H1 (cell line): ENCODE data around the gene KRTAP10-7. TPM values are rescaled to one million over a fixed set of nuclear protein-coding genes. Genes with fewer than 3 reads are reported as not detected.

Experiments used
- CTCF ChIA-PET: fragments of 300-600 bp; sonication (Branson Sonifier 250); formaldehyde crosslinking; loops from one replicate; lab custom pipeline; 2021; ENCODE audit not compliant: partially characterized antibody; lab: Charles Lee
- POLR2A ChIA-PET: fragments of 300-600 bp; sonication (Branson Sonifier 250); formaldehyde crosslinking; loops from one replicate; lab custom pipeline; 2021; ENCODE audit warnings: inconsistent platforms; ENCODE audit not compliant: partially characterized antibody; lab: Charles Lee
- DNase-seq, 2 experiments: peaks; one replicate each; pipeline versions ENCODE4 v3.0.0 to v3.0.0-alpha.2; 2010 to 2022; ENCODE audit warnings: low spot score in 2 of 2, low read depth in 1 of 2, mixed read lengths in 1 of 2
- FAIRE-seq: peaks from 2 replicates; lab custom pipeline; 2011; peaks lifted over from hg19 to GRCh38; lab: Jason Lieb, UNC
- H2AFZ ChIP-seq: 2 replicates; pipeline ENCODE4 v1.8.1; 2012; ENCODE audit warnings: low read length, inconsistent platforms
- H2AK5ac ChIP-seq: 2 replicates; pipeline ENCODE4 v1.6.1; 2013; ENCODE audit warnings: low read depth, low read length
- H2BK120ac ChIP-seq: replicated peaks from 2 replicates; pipeline ENCODE3; 2013; ENCODE audit warnings: low read depth, low read length, inconsistent platforms
- H2BK12ac ChIP-seq: 2 replicates; pipeline ENCODE4 v1.6.1; 2013; ENCODE audit warnings: low read depth, low read length
- H2BK15ac ChIP-seq: 2 replicates; pipeline ENCODE4 v1.6.1; 2013; ENCODE audit warnings: low read length
- H2BK20ac ChIP-seq: 2 replicates; pipeline ENCODE4 v1.6.1; 2013; ENCODE audit warnings: low read length
- H2BK5ac ChIP-seq: 2 replicates; pipeline ENCODE4 v1.6.1; 2013; ENCODE audit warnings: low read depth, low read length
- H3K14ac ChIP-seq: 2 replicates; pipeline ENCODE4 v1.6.1; 2013; ENCODE audit warnings: inconsistent platforms; ENCODE audit not compliant: insufficient read length
- H3K18ac ChIP-seq: 2 replicates; pipeline ENCODE4 v1.6.1; 2013; ENCODE audit warnings: low read length; ENCODE audit errors: extremely low read depth
- H3K23ac ChIP-seq: 2 replicates; pipeline ENCODE4 v1.6.1; 2013; ENCODE audit warnings: inconsistent platforms; ENCODE audit not compliant: insufficient read length
- H3K23me2 ChIP-seq: 2 replicates; pipeline ENCODE4 v1.6.1; 2013; ENCODE audit warnings: low read depth, low read length
- H3K27ac ChIP-seq: 2 replicates; pipeline ENCODE4 v1.6.1; 2011; ENCODE audit warnings: low read depth, low read length, inconsistent platforms
- H3K27me3 ChIP-seq, 4 experiments: replicated peaks in 1 of 4; 1 replicate in 1 of 4; 2 replicates in 3 of 4; pipeline versions ENCODE4 v1.6.1 to v1.8.1; 2011 to 2013; ENCODE audit warnings: low read length in 3 of 4, mild to moderate bottlenecking in 3 of 4, inconsistent platforms in 2 of 4, mixed read lengths in 2 of 4, moderate library complexity in 1 of 4; ENCODE audit not compliant: control insufficient read depth in 3 of 4, insufficient read depth in 3 of 4; ENCODE audit errors: extremely low read depth in 1 of 4
- H3K36me3 ChIP-seq, 4 experiments: 2 replicates each; pipeline versions ENCODE4 v1.6.1 to v1.8.1; 2011 to 2013; ENCODE audit warnings: mild to moderate bottlenecking in 4 of 4, low read length in 3 of 4, moderate library complexity in 2 of 4, control low read depth in 1 of 4, inconsistent platforms in 1 of 4; ENCODE audit not compliant: insufficient read depth in 4 of 4, control insufficient read depth in 2 of 4
- H3K4ac ChIP-seq: replicated peaks from 2 replicates; pipeline ENCODE3; 2013; ENCODE audit warnings: low read length, low read depth, mixed read lengths, inconsistent platforms; ENCODE audit not compliant: insufficient read length
- H3K4me1 ChIP-seq, 4 experiments: replicated peaks in 1 of 4; 1 replicate in 1 of 4; 2 replicates in 3 of 4; pipeline versions ENCODE4 v1.6.1 to v1.8.1; 2011 to 2013; ENCODE audit warnings: low read length in 3 of 4, inconsistent platforms in 2 of 4, mixed read lengths in 1 of 4; ENCODE audit not compliant: insufficient read depth in 4 of 4, control insufficient read depth in 3 of 4
- H3K4me2 ChIP-seq, 2 experiments: 2 replicates each; pipeline versions ENCODE4 v1.6.1 to v1.8.1; 2011 to 2013; ENCODE audit warnings: low read depth in 2 of 2, low read length in 2 of 2, control low read depth in 1 of 2, inconsistent platforms in 1 of 2, mild to moderate bottlenecking in 1 of 2; ENCODE audit not compliant: insufficient read depth in 1 of 2
- H3K4me3 ChIP-seq, 4 experiments: fragments of 200-600, 300-600 bp in 1 of 4; sonication (generic), shearing (Covaris generic), sonication (Bioruptor Twin) in 1 of 4; 2 replicates each; pipeline versions ENCODE4 v1.5.1 to v1.8.1; 2011 to 2016; ENCODE audit warnings: low read length in 4 of 4, low read depth in 3 of 4, control low read depth in 2 of 4, inconsistent platforms in 2 of 4, mild to moderate bottlenecking in 2 of 4, mixed read lengths in 1 of 4, moderate library complexity in 1 of 4; ENCODE audit not compliant: insufficient read depth in 2 of 4; ENCODE audit errors: extremely low read depth in 1 of 4
- H3K56ac ChIP-seq: replicated peaks from 2 replicates; pipeline ENCODE3; 2013; ENCODE audit warnings: low read depth, mild to moderate bottlenecking, mixed read lengths, low read length, inconsistent platforms; ENCODE audit not compliant: insufficient read length
- H3K79me1 ChIP-seq: 2 replicates; pipeline ENCODE4 v1.6.1; 2013; ENCODE audit warnings: low read depth, low read length, control low read depth
- H3K79me2 ChIP-seq, 2 experiments: 2 replicates each; pipeline versions ENCODE4 v1.6.1 to v1.8.1; 2012 to 2013; ENCODE audit warnings: low read length in 2 of 2, mild to moderate bottlenecking in 2 of 2, inconsistent platforms in 1 of 2; ENCODE audit not compliant: insufficient read depth in 2 of 2, control insufficient read depth in 1 of 2
- H3K9ac ChIP-seq, 4 experiments: replicated peaks in 1 of 4; 1 replicate in 1 of 4; 2 replicates in 3 of 4; pipeline versions ENCODE4 v1.6.1 to v1.8.1; 2011 to 2013; ENCODE audit warnings: low read depth in 3 of 4, low read length in 3 of 4, control low read depth in 2 of 4, mild to moderate bottlenecking in 2 of 4, moderate library complexity in 2 of 4, inconsistent platforms in 1 of 4; ENCODE audit errors: extremely low read depth in 1 of 4
- H3K9me3 ChIP-seq, 2 experiments: 2 replicates each; pipeline versions ENCODE4 v1.6.1 to v1.8.1; 2012 to 2013; ENCODE audit warnings: mild to moderate bottlenecking in 2 of 2, moderate library complexity in 2 of 2, control low read depth in 1 of 2, inconsistent platforms in 1 of 2, low read depth in 1 of 2, low read length in 1 of 2, mixed read lengths in 1 of 2; ENCODE audit not compliant: insufficient read depth in 2 of 2
- H4K20me1 ChIP-seq, 2 experiments: replicated peaks in 1 of 2; 2 replicates each; pipeline versions ENCODE3 to v1.8.1; 2011 to 2013; ENCODE audit warnings: inconsistent platforms in 2 of 2, low read length in 2 of 2, mild to moderate bottlenecking in 1 of 2; ENCODE audit not compliant: insufficient read depth in 2 of 2, control insufficient read depth in 1 of 2
- H4K5ac ChIP-seq: 2 replicates; pipeline ENCODE4 v1.6.1; 2013; ENCODE audit warnings: low read length, low read depth, mixed read lengths, inconsistent platforms; ENCODE audit not compliant: insufficient read length
- H4K8ac ChIP-seq: 2 replicates; pipeline ENCODE4 v1.8.0; 2013; ENCODE audit warnings: mild to moderate bottlenecking, moderate library complexity, low read length, inconsistent platforms; ENCODE audit not compliant: insufficient read depth; ENCODE audit errors: extremely low read depth
- H4K91ac ChIP-seq: replicated peaks from 2 replicates; pipeline ENCODE3; 2013; ENCODE audit warnings: low read length, mixed read lengths, inconsistent platforms; ENCODE audit not compliant: insufficient read length
- CTBP2 ChIP-seq: IDR thresholded peaks from 2 replicates; pipeline ENCODE4 v1.7.0; 2011; ENCODE audit warnings: borderline replicate concordance, mild to moderate bottlenecking, moderate library complexity, mixed read lengths, low read length; ENCODE audit not compliant: insufficient read depth, insufficient read length
- KDM4A ChIP-seq: IDR thresholded peaks from one replicate; pipeline ENCODE4 v1.7.1; 2012; ENCODE audit warnings: low read depth, mild to moderate bottlenecking, moderate library complexity, low read length, inconsistent platforms; ENCODE audit not compliant: severe bottlenecking
- SUZ12 ChIP-seq: fragments of 200-600 bp; sonication (generic); IDR thresholded peaks from 2 replicates; pipeline ENCODE4 v1.6.1; 2012; ENCODE audit warnings: mild to moderate bottlenecking, inconsistent platforms, low read length, moderate library complexity, mixed read lengths
- WGBS, 2 experiments: shearing (Covaris generic) in 1 of 2; methylation state at CpG; one replicate each; pipeline versions ENCODE4 v1.1.6 to v1.1.7; 2013 to 2015; ENCODE audit warnings: low lambda C conversion rate in 2 of 2, mixed read lengths in 2 of 2, inconsistent platforms in 1 of 2, low coverage in 1 of 2, missing lambda C conversion rate in 1 of 2; ENCODE audit not compliant: insufficient replicate concordance in 2 of 2, insufficient coverage in 1 of 2, insufficient read length in 1 of 2; ENCODE audit errors: extremely low coverage in 1 of 2, missing lambda C conversion rate in 1 of 2; 5-methylcytosine and 5-hydroxymethylcytosine counted together
- polyA plus RNA-seq, 7 experiments: library from polyadenylated mRNA; depleted of rRNA in 3 of 7; stranded (reverse) in 5 of 7; unstranded in 2 of 7; fragments of >200 nt in 5 of 7; fragments of 200-250 nt in 2 of 7; gene quantifications; 1 replicate in 5 of 7; 2 replicates in 1 of 7; 4 replicates in 1 of 7; pipeline versions ENCODE4 v1.2.1 to v1.2.3, GENCODE V29; 2011 to 2013; ENCODE audit warnings: missing spikeins in 2 of 7, mixed read lengths in 2 of 7
- total RNA-seq: library from RNA; stranded (reverse); fragmentation: NEBNext Ultra II Directional; extraction: Animal tissue kit (Norgen Biotek cat#: 25700); gene quantifications from 2 replicates; pipeline ENCODE4 v1.2.1, GENCODE V29; 2021

Gene KRTAP10-7
- total and polyA plus RNA-seq, 2 of the 8 experiments (the other 6 are each of a cell fraction or from before 2014, with no cell fraction given): not detected

DNA sequence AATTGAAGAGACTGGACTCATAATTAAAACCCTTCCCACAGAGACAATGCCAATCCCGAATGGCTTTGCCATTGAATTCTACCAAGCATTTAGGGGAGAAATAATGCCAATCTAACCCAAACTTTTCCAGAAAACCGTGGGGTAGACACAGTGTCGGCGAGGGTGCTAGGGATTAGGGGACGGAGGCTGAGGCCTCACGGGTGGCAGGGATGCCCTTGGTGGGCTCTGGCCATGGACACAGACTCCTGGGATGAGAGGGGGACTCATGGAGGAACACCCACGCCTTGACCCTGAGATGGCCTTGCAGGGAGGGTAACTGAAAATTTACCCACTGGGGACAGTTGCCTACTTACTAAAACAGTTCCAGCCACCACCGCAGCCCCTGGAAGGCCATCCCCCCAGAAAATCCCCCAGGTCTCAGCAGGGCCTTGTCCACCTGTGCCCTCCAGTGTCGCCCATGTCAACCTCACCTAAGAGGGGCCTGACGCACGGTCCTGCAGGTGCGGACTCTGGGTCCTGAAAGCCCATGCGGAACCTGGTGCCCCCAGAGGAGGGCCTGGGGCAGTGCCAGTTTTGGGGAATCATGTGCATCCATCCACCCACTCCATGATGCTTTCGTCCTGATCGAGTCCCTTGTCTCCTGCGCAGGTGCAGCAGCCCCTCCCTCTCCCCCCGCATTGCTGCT lies 21.9 kb upstream of the KRTAP10-7 start:
- peaks cover 0 to 9% of the 10 kb centered on the region in 2 experiments; a peak in 2 of 4 replicates for H3K9me3 ChIP-seq
- H2AK5ac ChIP-seq: no peak overlapping the region
- no peaks in the 10 kb centered on the region for H3K79me1 ChIP-seq
- no peak overlapping the region for H3K18ac ChIP-seq
- ChIA-PET POLR2A (no interaction called here), CTCF (interaction anchor here (1.2 kb wide), 1 partner anchor 53 kb away, joined by 3 read pairs; no protein-coding TSS in a partner anchor)
- H2BK20ac ChIP-seq: no peak overlapping the region
- no peak overlapping the region for H3K23ac ChIP-seq
- no peak overlapping the region for H4K91ac ChIP-seq
- no peaks in the 10 kb centered on the region for H3K79me2 ChIP-seq
- H4K5ac ChIP-seq: no peak overlapping the region
- H3K27me3 ChIP-seq: no peaks in the 10 kb centered on the region; a peak in 1 of 7 replicates
- no peak overlapping the region for H2AFZ ChIP-seq
- DNase-seq (no peak), FAIRE-seq (no peak)
- 94% methylated on average over 13 of the region's 17 CpGs; no CpG with 5 or more reads in 1 of the 2 experiments for WGBS, 2 experiments
- peaks cover 0 to 8% (median 0%) of the 10 kb centered on the region in 4 experiments; a peak in 1 of 7 replicates for H3K4me1 ChIP-seq
- H3K9ac ChIP-seq: no peak overlapping the region
- no peaks in the 10 kb centered on the region for H3K36me3 ChIP-seq
- no peaks in the 10 kb centered on the region for H4K20me1 ChIP-seq
- no peak overlapping the region for H3K4ac ChIP-seq
- H3K56ac ChIP-seq: no peak overlapping the region
- H2BK120ac ChIP-seq: no peak overlapping the region
- no peak overlapping the region for H3K4me3 ChIP-seq
- H2BK5ac ChIP-seq: no peak overlapping the region
- no peak overlapping the region for H2BK12ac ChIP-seq
- H2BK15ac ChIP-seq: no peak overlapping the region
- H4K8ac ChIP-seq: no peak overlapping the region
- no peak overlapping the region for H3K14ac ChIP-seq
- H3K4me2 ChIP-seq: no peak overlapping the region
- no peaks in the 10 kb centered on the region for H3K23me2 ChIP-seq
- H3K27ac ChIP-seq: no peak overlapping the region
- TF ChIP-seq KDM4A (no peak), SUZ12 (no peak), CTBP2 (no peak)
